Astrocyte of the spinal cord (primary cell): ENCODE data around the gene ST6GALNAC3.

Source experiments
- DNase-seq: peaks from one replicate; pipeline ENCODE4 v3.0.0; 2011; ENCODE audit warnings: low read depth, low spot score
- H3K4me3 ChIP-seq: 2 replicates; pipeline ENCODE4 v1.5.1; 2011; ENCODE audit warnings: low read depth, mild to moderate bottlenecking, low read length, moderate library complexity
- CTCF ChIP-seq: IDR thresholded peaks from 2 replicates; pipeline ENCODE4 v1.5.1; 2012; ENCODE audit warnings: low read depth, mild to moderate bottlenecking, low read length, inconsistent platforms
- in situ Hi-C: cut with HindIII; loops from 2 replicates; pipeline ENCODE4 v1.10.0; 2017; ENCODE audit warnings: low sequenced_read_pairs

The ST6GALNAC3 gene

GRCh38 chr1:76477156-76477555 is 402.6 kb downstream of the ST6GALNAC3 start:
- H3K4me3 ChIP-seq, result no peak overlapping the region
- TF ChIP-seq CTCF, result no peak
- DNase-seq, result no peak
- in situ Hi-C loops, result no loop called here

- no peak overlapping the region for H3K4me3 ChIP-seq
- no peak for TF ChIP-seq CTCF
- in situ Hi-C loops, result no loop called here
- no peak for DNase-seq
These were observed 406.3 kb downstream of the ST6GALNAC3 start for GRCh38 chr1:76480827-76481226.

GRCh38 chr1:76481672-76482071 is 407.1 kb downstream of the ST6GALNAC3 start:
- TF ChIP-seq CTCF, result no peak
- no peak overlapping the region for H3K4me3 ChIP-seq
- DNase-seq, result no peak
- in situ Hi-C loops, result no loop called here

GRCh38 chr1:76482272-76482671 is 407.7 kb downstream of the ST6GALNAC3 start:
- in situ Hi-C loops, result no loop called here
- DNase-seq, result no peak
- H3K4me3 ChIP-seq, result no peak overlapping the region
- TF ChIP-seq CTCF, result no peak

GRCh38 chr1:76491737-76492136 is 417.2 kb downstream of the ST6GALNAC3 start:
- TF ChIP-seq CTCF, result no peak
- no peak overlapping the region for H3K4me3 ChIP-seq
- no peak for DNase-seq
- in situ Hi-C loops, result no loop called here

- no peak for TF ChIP-seq CTCF
- no peak for DNase-seq
- in situ Hi-C loops, result no loop called here
- no peak overlapping the region for H3K4me3 ChIP-seq
These were observed 418.3 kb downstream of the ST6GALNAC3 start for GRCh38 chr1:76492752-76493430.

GRCh38 chr1:76494807-76495206 is 420.3 kb downstream of the ST6GALNAC3 start:
- TF ChIP-seq CTCF, result no peak
- DNase-seq, result no peak
- H3K4me3 ChIP-seq, result no peak overlapping the region
- in situ Hi-C loops, result no loop called here
